HEK293 (cell line): Measurements from ENCODE around the gene PRMT5.

Source experiments
- CTCF ChIA-PET: fragments of 350-600 bp; formaldehyde crosslinking; extraction: SDS; loops from one replicate; lab custom pipeline; 2021; ENCODE audit warnings: antibody characterized with exemption; lab: Yijun Ruan, JAX
- POLR2A ChIA-PET: fragments of 300-600 bp; formaldehyde crosslinking; extraction: SDS; loops from one replicate; lab custom pipeline; 2020; ENCODE audit warnings: antibody characterized with exemption, inconsistent platforms; lab: Yijun Ruan, JAX
- H3K27ac ChIP-seq: fragments of 200-500 bp; sonication (Bioruptor generic); 2 replicates; pipeline ENCODE4 v1.5.1; 2014; ENCODE audit warnings: low read depth, low read length, control low read depth, inconsistent platforms; ENCODE audit errors: extremely low read depth
- H3K36me3 ChIP-seq, 2 experiments: fragments of 200-500 bp in 1 of 2; sonication (Bioruptor generic) in 1 of 2; 1 replicate in 1 of 2; 2 replicates in 1 of 2; pipeline ENCODE4 v1.5.1; 2014 to 2017; ENCODE audit warnings: inconsistent platforms in 2 of 2, low read length in 2 of 2; ENCODE audit not compliant: control insufficient read depth in 2 of 2, insufficient read depth in 1 of 2
- H3K4me1 ChIP-seq: fragments of 200-500 bp; sonication (Bioruptor generic); 2 replicates; pipeline ENCODE4 v1.5.1; 2014; ENCODE audit warnings: mild to moderate bottlenecking, low read length, inconsistent platforms; ENCODE audit not compliant: control insufficient read depth, insufficient read depth
- H3K4me3 ChIP-seq: 2 replicates; pipeline ENCODE4 v1.5.1; 2011; ENCODE audit warnings: low read depth, mild to moderate bottlenecking, control low read depth, low read length, moderate library complexity
- H3K9me3 ChIP-seq: fragments of 200-500 bp; sonication (Bioruptor generic); 2 replicates; pipeline ENCODE4 v1.5.1; 2014; ENCODE audit warnings: low read depth, low read length, inconsistent platforms; ENCODE audit not compliant: control insufficient read depth, insufficient read depth
- EGR2 ChIP-seq: fragments of 450-650 bp; formaldehyde crosslinking; IDR thresholded peaks from 2 replicates; pipeline ENCODE4 v1.5.1; 2016; ENCODE audit warnings: low read depth, missing biosample characterization, missing genetic modification characterization
- HIC1 ChIP-seq: fragments of 450-650 bp; formaldehyde crosslinking; IDR thresholded peaks from 2 replicates; pipeline ENCODE4 v1.5.1; 2016; ENCODE audit warnings: missing biosample characterization, missing genetic modification characterization
- PBX3 ChIP-seq: sonication (generic); formaldehyde crosslinking; IDR thresholded peaks from 2 replicates; pipeline ENCODE4 v1.8.1; 2022; ENCODE audit warnings: mild to moderate bottlenecking, moderate library complexity, missing genetic modification reagents
- PRDM2 ChIP-seq: fragments of 450-650 bp; formaldehyde crosslinking; IDR thresholded peaks from 2 replicates; pipeline ENCODE4 v1.5.1; 2016; ENCODE audit warnings: missing biosample characterization, missing genetic modification characterization, borderline replicate concordance
- SALL2 ChIP-seq: fragments of 450-650 bp; formaldehyde crosslinking; IDR thresholded peaks from 2 replicates; pipeline ENCODE4 v1.5.0; 2017; ENCODE audit warnings: missing biosample characterization, mild to moderate bottlenecking, missing genetic modification characterization, borderline replicate concordance
- ZBTB26 ChIP-seq: fragments of 450-650 bp; formaldehyde crosslinking; optimal IDR thresholded peaks from 2 replicates; pipeline ENCODE3; 2016; ENCODE audit warnings: missing biosample characterization, mild to moderate bottlenecking, missing genetic modification characterization
- ZNF10 ChIP-seq: fragments of 450-650 bp; formaldehyde crosslinking; IDR thresholded peaks from 2 replicates; pipeline ENCODE4 v1.5.1; 2017; ENCODE audit warnings: missing biosample characterization, missing genetic modification characterization
- ZNF121 ChIP-seq: fragments of 450-650 bp; formaldehyde crosslinking; IDR thresholded peaks from 2 replicates; pipeline ENCODE4 v1.5.1; 2016; ENCODE audit warnings: missing biosample characterization, missing genetic modification characterization
- ZNF132 ChIP-seq: fragments of 450-650 bp; formaldehyde crosslinking; IDR thresholded peaks from 2 replicates; pipeline ENCODE4 v1.5.1; 2017; ENCODE audit warnings: missing biosample characterization, missing genetic modification characterization, borderline replicate concordance
- ZNF148 ChIP-seq: fragments of 450-650 bp; formaldehyde crosslinking; IDR thresholded peaks from 2 replicates; pipeline ENCODE4 v1.5.0; 2017; ENCODE audit warnings: missing biosample characterization, missing genetic modification characterization, borderline replicate concordance
- ZNF292 ChIP-seq: fragments of 450-650 bp; formaldehyde crosslinking; IDR thresholded peaks from 2 replicates; pipeline ENCODE4 v1.5.1; 2016; ENCODE audit warnings: low read depth, missing biosample characterization, missing genetic modification characterization, borderline replicate concordance
- ZNF514 ChIP-seq: fragments of 450-650 bp; formaldehyde crosslinking; IDR thresholded peaks from 2 replicates; pipeline ENCODE4 v1.5.1; 2016; ENCODE audit warnings: missing biosample characterization, missing genetic modification characterization
- ZNF530 ChIP-seq: fragments of 450-650 bp; formaldehyde crosslinking; IDR thresholded peaks from 2 replicates; pipeline ENCODE4 v1.5.1; 2016; ENCODE audit warnings: low read depth, missing biosample characterization, missing genetic modification characterization
- ZNF580 ChIP-seq: fragments of 450-650 bp; formaldehyde crosslinking; IDR thresholded peaks from 2 replicates; pipeline ENCODE4 v1.5.1; 2016; ENCODE audit warnings: missing biosample characterization, missing genetic modification characterization
- ZNF621 ChIP-seq: fragments of 450-650 bp; formaldehyde crosslinking; IDR thresholded peaks from 2 replicates; pipeline ENCODE4 v1.5.1; 2017; ENCODE audit warnings: missing biosample characterization, missing genetic modification characterization
- ZNF629 ChIP-seq: fragments of 450-650 bp; formaldehyde crosslinking; IDR thresholded peaks from 2 replicates; pipeline ENCODE4 v1.5.1; 2017; ENCODE audit warnings: missing biosample characterization, missing genetic modification characterization
- ZNF664 ChIP-seq: fragments of 450-650 bp; formaldehyde crosslinking; IDR thresholded peaks from 2 replicates; pipeline ENCODE4 v1.5.1; 2016; ENCODE audit warnings: missing biosample characterization, missing genetic modification characterization
- ZNF707 ChIP-seq: fragments of 450-650 bp; formaldehyde crosslinking; IDR thresholded peaks from 2 replicates; pipeline ENCODE4 v1.5.1; 2016; ENCODE audit warnings: missing biosample characterization, missing genetic modification characterization
- ZSCAN23 ChIP-seq: fragments of 450-650 bp; formaldehyde crosslinking; IDR thresholded peaks from 2 replicates; pipeline ENCODE4 v1.5.1; 2016; ENCODE audit warnings: missing biosample characterization, missing genetic modification characterization

The PRMT5 gene

GRCh38 chr14:22896356-22896755 lies 32.8 kb downstream of the PRMT5 start (continued):
- TF ChIP-seq SALL2 (tag by site-specific recombination): no peak
- no peak for TF ChIP-seq ZNF530 (tag by site-specific recombination)
- TF ChIP-seq ZNF664 (tag by site-specific recombination): no peak
- no peak for TF ChIP-seq PRDM2 (tag by site-specific recombination)
- TF ChIP-seq ZNF10: no peak
- TF ChIP-seq, all 188 proteins: peak for 0

- H3K36me3 ChIP-seq: peaks cover 0 to 18% of the 10 kb centered on the region in 2 experiments; a peak in 1 of 3 replicates
- CTCF ChIA-PET: interaction anchor here (0.6 to 2.6 kb wide), 7 partner anchors 10 to 339 kb away, joined by 3 to 14 read pairs (median 5); no protein-coding TSS in a partner anchor
- TF ChIP-seq ZNF121 (tag by site-specific recombination): peak; percentile 84
- TF ChIP-seq PBX3 (CRISPR knock-in tag): no peak
- no peak for TF ChIP-seq ZNF629 (tag by site-specific recombination)
- POLR2A ChIA-PET: interaction anchor here (0.6 to 1.0 kb wide), 2 partner anchors 12 to 61 kb away, joined by 3 read pairs; partner anchors contain the start of gene HAUS4
- no peak overlapping the region for H3K27ac ChIP-seq
- H3K4me1 ChIP-seq: no peaks in the 10 kb centered on the region
- no peak overlapping the region for H3K4me3 ChIP-seq
- H3K9me3 ChIP-seq: no peaks in the 10 kb centered on the region
Observed at GRCh38 chr14:22895402-22895801, 33.8 kb downstream of the PRMT5 start.

- peaks cover 0 to 5% of the 10 kb centered on the region in 2 experiments; a peak in 1 of 3 replicates for H3K36me3 ChIP-seq
- H3K9me3 ChIP-seq: no peaks in the 10 kb centered on the region
- H3K27ac ChIP-seq: no peak overlapping the region
- H3K4me3 ChIP-seq: no peak overlapping the region
- no peaks in the 10 kb centered on the region for H3K4me1 ChIP-seq
- POLR2A ChIA-PET: interaction anchor here (1.1 kb wide), 1 partner anchor 8 kb away, joined by 4 read pairs; no protein-coding TSS in a partner anchor
- CTCF ChIA-PET: interaction anchor here (0.7 to 1.7 kb wide), 5 partner anchors 10 to 337 kb away, joined by 3 to 6 read pairs (median 4); no protein-coding TSS in a partner anchor
- TF ChIP-seq ZNF580 (tag by site-specific recombination) (no peak), ZNF292 (no peak), ZSCAN23 (tag by site-specific recombination) (no peak), ZBTB26 (tag by site-specific recombination) (no peak), ZNF621 (no peak), ZNF707 (tag by site-specific recombination) (no peak), ZNF132 (tag by site-specific recombination) (no peak), ZNF514 (no peak), EGR2 (no peak), HIC1 (tag by site-specific recombination) (no peak), ZNF148 (tag by site-specific recombination) (no peak)
Observed at GRCh38 chr14:22893706-22894105, 35.5 kb downstream of the PRMT5 start.
